Stimulated activated CD4-positive, alpha-beta T cell treated with anti-CD3 and anti-CD28 coated beads, TNF-alpha, amount 100 ng/mL, for 4 hours (primary cell): ENCODE measurements around the gene ZDHHC6.
A peak's percentile ranks its signal among the peaks of the same experiment; 100 is the strongest.
"Not testable (repeated sequence)": the region's sequence is repeated elsewhere in the genome, so short reads cannot be mapped to it uniquely, and the experiment has no call there.

Experiments used
- DNase-seq, 3 experiments: peaks; one replicate each; pipeline ENCODE4 v3.0.0-alpha.2; 2020; ENCODE audit warnings: low read depth in 3 of 3

ZDHHC6 gene

DNA sequence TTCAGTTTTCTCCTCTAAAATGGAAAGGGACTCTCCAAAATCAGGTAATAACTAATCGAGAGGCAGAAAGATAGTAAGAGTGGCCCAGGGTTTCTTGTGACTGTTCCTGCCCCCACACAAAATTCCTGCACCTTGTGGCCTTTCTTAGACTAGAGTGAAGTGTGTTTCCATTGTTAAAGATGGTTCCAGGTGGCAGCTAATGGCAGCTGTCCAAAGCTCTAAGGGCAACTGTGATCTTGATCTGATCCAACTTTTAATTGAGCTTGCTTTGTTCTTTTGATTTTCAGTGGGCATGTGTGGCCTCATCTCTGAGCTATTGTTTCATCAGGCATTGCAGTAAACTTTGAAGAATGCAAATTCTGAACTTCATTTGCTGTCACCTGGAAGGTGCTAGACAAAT is 53.4 kb downstream of the ZDHHC6 start:
- no peak for DNase-seq

DNA sequence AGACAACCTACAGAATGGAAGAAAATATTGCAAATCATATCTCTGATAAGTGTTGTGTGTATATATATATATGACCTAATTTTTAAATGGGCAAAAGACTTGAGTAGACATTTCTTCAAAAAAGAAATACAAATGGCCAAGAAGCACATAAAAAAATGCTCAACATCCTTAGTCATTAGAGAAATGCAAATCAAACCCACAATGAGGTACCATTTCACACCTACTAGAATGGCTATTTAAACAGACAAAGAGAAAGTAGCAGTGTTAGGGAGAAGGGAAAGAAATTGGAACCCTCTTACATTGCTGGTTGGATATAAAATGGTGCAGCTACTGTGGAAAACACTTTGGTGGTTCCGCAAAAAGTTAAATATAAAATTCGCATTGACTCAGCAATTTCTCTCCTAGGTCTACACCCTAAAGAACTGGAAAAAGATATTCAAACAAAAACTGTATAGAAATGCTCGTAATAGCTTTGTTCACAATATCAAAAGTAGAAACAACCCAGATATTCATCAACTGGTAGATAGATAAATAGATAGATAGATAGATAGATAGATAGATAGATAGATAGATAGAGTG is 56.5 kb downstream of the ZDHHC6 start:
- no peak for DNase-seq

DNA sequence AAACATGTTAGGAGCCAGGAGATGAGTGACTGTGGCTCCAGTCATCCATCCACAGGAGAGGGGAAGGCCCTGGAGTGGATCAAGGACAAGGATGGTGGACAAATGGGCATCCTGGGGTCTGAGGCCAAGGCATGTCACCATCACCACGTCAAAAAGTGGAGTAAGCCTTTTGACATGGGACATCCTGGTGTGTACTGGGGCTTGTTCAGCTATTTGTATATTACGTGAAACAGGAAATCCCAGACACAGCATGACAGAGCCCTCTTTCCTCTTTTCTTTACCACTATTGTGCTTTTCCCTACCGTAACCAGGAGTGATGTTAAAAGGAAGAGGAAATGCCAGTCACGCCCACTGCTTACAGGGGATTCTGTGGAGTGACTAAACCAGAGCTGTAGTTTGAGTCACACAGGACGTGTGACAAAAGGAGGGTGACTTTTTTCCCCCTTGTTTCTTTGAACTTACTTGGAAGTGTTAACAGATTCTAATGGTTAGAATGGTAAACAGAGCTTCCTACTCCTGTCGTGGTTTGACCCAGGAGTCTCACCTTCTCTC is 57.4 kb downstream of the ZDHHC6 start:
- DNase-seq = peak in 1 of 3 experiments; percentile 35

DNA sequence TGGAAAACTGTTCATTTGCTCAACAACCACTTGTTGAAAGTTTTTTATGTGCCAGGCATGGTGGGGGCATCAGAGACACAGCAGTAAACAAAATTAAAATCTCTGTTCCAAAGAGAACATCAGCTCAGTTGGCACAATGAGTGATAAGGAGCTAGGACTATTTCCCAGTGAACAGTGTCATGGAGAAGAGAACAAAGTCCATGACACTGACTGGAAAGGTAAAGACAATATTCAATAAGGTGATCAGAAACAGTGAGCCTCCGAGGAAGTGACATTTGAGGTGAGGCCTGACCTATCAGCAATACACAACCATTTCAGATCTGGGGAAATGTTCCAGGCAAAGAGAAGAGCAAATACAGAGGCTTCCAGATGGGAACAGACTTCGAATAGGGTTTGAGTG is 58.2 kb downstream of the ZDHHC6 start:
- DNase-seq = no peak

DNA sequence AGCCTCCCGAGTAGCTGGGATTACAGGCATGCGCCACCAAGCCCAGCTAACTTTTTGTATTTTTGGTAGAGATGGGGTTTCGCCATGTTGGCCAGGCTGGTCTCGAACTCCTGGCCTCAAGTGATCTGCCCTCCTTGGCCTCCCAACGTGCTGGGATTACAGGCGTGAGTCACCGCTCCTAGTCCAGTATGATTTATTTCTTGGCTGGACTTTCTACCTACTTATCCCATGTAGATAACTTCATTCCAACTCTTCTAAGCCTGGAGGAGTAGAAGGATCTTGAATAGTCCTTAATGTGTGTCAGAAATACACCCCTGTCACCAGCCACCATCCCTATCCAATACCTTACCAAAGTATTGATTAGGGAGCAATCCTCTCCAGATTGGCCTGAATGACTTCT is 58.7 kb downstream of the ZDHHC6 start:
- not testable (repeated sequence) for DNase-seq

DNA sequence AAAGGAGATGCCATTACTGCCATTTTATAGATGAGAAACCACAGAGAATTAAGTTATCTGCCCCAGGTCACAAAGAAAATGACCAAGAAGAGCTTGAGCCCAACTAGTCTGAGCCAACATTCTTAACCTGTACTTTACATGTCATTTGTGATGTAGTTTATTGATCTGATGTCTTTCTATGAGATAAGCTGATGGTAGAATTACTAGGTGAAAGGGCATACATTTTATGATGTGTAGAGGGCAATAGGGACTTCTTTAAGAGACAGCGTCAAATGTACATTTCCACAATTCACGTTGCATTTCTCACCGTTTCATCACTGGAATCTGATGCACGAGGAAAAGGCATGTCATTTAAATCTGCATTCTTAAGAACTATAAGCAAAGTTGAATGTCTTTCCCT is 61.5 kb downstream of the ZDHHC6 start:
- no peak for DNase-seq

DNA sequence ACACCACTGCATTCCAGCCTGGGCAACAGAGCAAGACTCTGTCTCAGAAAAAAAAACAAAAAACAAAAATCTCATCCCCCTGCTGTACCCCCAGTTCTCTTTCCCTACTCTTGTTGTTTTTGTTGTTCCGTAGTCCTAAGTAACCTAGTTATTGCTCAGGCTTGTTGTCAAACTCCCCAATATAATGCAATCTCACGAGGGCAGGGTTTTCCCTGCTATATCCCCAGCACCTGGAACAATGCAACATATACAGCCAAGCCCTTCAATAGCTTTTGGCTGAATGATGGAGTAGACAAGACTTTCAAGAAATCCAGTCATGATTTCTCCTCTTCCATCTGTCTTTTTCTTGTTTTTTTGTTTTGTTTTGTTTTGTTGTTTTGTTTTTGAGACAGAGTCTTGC is 62.6 kb downstream of the ZDHHC6 start:
- no peak for DNase-seq

DNA sequence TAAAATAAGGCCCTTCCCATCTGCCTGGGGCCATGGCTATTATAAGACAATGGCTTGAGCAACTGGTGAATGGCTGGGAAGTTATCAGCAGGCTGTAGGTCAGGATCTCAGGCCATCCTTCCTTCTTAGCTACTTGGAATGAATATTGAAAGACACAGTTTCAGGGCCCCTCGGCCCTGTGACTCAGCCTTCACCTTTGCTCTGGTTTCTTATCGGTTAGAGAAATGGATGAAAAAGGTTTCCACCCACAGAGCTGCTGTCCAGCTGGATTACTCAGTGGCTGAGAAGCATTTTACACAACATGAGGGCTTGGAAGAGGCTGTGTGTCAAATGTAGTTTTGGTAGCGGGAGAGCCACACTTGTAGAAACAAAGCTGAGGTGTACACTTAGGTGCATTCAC is 63.4 kb downstream of the ZDHHC6 start:
- DNase-seq = no peak

DNA sequence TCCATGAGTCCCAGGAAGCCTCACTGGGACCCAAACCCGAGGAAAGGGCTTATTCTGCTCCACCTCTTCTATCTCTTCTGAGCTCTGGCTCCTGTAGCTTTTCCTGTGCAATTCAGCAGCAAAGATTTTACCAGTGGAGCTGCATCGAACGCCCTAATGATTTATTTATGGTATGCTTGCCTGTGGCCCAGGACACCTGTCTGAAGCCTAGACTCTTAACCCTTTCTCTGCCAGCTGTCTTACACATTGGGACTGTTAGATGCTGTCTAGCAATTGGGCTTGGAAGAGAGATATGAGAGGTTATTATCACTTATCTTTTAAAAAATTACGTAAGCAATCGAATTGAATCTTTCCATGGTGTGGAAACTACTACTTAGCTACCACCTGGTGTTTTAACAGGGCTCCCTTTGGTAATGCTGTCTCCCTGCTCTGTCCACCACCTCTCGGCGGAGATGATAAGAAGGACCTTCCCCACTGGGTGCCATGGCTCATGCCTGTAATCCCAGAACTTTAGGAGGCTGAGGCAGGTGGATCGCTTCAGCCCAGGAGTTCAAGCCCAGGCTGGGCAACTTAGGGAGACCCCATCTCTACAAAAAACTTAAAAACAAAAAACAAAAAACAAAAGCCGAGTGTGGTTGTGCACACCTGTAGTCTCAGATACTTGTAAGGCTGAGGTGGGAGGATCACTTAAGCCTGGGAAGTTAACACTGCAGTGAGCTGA is 64.0 kb downstream of the ZDHHC6 start:
- no peak for DNase-seq
